Keratinocyte (primary cell): ENCODE data around the gene WASF3.

Source experiments
- EZH2 ChIP-seq: IDR thresholded peaks from one replicate; pipeline ENCODE4 v1.6.1; 2012; ENCODE audit warnings: inconsistent platforms, mild to moderate bottlenecking, low read length, moderate library complexity
- TF ChIP-seq, protein P1 (sequence below), 3 experiments: IDR thresholded peaks in 1 of 3; conservative IDR thresholded peaks in 1 of 3; optimal IDR thresholded peaks in 1 of 3; 2 replicates in 2 of 3; 3 replicates in 1 of 3; pipeline versions ENCODE3 to v1.5.1; 2011; ENCODE audit warnings: low read length in 3 of 3, mild to moderate bottlenecking in 3 of 3, moderate library complexity in 2 of 3, control low read depth in 1 of 3, inconsistent platforms in 1 of 3; ENCODE audit not compliant: insufficient read depth in 2 of 3; ENCODE audit errors: extremely low read depth in 1 of 3

DNA sequence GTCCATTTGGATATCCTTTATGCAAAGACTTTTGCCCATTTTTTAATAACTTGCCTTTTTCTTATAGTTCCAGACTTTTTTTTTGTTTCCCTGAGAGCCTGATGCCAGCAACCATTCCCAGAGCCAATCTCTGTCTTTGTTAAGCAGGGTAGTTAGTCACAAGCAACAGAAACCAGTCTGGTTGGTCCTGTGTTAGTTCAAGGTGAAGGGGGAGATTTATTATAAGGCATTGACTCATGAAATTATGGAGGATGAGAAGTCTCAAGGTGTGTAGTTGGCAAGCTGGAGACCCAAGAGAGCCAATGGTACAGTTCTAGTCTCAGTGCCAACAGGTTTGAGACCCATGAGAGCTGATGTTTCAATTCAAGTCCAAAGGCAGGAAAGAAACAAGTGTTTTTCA, 170.2 kb downstream of the WASF3 start:
- TF ChIP-seq, protein P1, sequence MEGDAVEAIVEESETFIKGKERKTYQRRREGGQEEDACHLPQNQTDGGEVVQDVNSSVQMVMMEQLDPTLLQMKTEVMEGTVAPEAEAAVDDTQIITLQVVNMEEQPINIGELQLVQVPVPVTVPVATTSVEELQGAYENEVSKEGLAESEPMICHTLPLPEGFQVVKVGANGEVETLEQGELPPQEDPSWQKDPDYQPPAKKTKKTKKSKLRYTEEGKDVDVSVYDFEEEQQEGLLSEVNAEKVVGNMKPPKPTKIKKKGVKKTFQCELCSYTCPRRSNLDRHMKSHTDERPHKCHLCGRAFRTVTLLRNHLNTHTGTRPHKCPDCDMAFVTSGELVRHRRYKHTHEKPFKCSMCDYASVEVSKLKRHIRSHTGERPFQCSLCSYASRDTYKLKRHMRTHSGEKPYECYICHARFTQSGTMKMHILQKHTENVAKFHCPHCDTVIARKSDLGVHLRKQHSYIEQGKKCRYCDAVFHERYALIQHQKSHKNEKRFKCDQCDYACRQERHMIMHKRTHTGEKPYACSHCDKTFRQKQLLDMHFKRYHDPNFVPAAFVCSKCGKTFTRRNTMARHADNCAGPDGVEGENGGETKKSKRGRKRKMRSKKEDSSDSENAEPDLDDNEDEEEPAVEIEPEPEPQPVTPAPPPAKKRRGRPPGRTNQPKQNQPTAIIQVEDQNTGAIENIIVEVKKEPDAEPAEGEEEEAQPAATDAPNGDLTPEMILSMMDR (optimal IDR thresholded peaks at IDR 0.05 in 1 of 3, IDR thresholded peaks at IDR 0.05 in 1 of 3, conservative IDR thresholded peaks at IDR 0.05 in 1 of 3; ENCODE audit: extremely low read depth in 1 of 3, insufficient read depth in 2 of 3, low read length in 3 of 3): no peak
- no peak for TF ChIP-seq EZH2
